T-helper 2 cell (primary cell): ENCODE measurements around the gene FOXE3.

ENCODE experiments used
- DNase-seq, 5 experiments: peaks; one replicate each; pipeline versions ENCODE4 v3.0.0 to v3.0.0-alpha.2; 2012 to 2022

Gene FOXE3

DNA sequence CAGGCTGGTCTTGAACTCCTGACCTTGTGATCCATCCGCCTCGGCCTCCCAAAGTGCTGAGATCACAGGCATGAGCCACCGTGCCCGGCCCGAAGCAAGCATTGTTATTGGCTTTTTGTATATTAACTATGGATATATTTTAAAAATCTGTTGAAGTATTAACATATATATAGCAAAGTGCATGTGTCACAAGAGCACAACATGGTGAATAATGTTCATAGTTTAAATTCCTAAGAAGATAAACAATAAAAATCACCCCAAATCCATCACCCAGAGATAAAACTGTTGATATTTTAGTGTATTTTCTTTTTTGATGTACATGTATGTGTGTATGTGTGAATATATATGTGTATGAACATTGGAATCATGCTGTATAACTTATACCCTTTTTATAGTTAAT lies 9.1 kb upstream of the FOXE3 start:
- no peak for DNase-seq

DNA sequence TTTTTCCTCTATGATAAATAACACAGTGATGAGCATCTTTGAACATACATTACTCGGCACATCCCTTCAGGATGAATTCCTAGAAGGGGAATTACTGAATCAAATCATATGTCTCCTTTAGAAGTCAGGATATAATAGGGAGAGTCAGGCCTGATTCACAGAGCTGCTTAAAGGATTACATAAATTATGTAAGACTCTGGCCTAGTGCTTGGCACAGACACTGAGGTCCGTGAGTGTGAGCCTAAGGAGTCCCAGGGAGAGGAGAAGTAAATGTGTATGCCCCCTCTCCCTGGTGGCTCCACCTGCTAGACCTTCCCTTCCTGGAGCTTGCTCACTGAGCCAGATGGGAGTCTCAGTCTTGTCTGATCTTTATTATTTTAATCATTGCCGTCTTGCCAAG lies 8.6 kb upstream of the FOXE3 start:
- DNase-seq = no peak

DNA sequence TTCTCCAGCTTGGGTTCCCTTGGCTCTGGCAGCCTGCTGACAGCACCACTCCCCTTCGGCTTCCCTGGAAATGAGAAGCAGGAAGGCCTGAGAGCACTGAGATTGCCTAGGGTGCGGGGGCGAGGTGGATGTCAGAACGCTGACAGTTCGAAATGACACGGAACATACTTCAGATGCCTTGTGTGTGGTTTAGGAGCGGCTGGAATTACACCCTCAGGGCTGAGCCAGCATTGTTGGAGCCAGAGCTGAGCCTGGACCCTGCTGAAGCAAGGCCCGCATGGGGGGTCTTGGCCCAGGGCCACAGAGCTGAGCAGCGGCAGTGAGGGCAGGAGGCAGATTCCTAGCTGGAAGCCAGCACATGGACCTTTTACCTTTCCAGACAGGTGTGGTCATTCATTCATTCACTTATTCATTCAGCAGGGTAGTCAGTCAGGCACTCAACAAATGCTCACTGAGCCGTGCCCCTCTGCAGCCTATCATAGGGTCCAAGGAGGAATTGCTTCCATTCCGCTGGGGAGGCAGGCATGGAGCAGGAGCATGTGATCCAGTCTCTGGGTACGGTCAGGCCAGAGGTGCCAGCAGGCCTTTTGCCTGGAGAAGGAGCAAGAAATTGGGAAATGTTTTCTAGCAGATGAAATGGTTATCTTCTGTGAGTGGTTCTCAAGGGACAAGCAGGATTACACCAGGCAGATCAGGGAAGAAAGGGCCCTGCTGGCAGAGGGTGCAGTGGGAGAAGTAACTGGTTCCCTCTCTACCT lies 6.6 kb upstream of the FOXE3 start:
- DNase-seq = no peak

DNA sequence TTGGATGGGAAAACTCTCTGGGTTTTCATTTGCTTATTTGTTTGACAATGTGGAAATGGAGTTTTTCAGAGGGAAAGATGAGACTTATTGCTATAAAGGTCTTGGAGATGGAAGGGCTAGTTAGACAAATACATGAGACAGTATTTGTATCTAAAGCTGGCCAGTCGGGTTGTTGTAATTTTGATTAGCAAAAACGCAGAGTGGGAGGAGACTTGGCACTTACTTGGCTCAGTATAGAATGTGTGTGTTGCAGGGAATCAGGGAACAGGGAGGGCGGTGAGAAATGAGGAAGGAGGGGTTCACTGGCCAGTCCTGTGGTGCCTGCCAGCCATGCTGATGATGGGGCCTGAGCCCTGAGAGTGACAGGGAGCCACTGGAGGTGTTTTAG lies 6.0 kb upstream of the FOXE3 start:
- DNase-seq = no peak

DNA sequence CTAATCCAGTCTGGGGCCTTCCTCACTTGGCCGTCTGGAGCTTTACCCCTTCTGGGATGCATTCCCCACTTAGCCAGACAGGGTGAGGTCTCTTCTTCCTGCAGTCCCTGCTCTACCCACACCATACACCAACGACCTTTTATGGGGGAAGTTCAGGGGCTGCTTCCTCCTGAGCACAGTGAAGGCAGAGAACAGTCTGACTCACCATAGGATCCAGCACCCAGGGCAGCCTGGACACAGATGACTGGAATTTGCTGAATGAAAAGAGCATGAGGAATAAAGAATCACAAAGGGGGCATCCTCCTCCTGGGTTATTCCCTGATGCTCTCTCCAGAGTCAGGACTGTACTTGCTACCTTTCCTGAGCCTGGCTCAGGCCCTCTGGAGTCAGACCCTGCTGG lies 4.6 kb upstream of the FOXE3 start:
- no peak for DNase-seq

DNA sequence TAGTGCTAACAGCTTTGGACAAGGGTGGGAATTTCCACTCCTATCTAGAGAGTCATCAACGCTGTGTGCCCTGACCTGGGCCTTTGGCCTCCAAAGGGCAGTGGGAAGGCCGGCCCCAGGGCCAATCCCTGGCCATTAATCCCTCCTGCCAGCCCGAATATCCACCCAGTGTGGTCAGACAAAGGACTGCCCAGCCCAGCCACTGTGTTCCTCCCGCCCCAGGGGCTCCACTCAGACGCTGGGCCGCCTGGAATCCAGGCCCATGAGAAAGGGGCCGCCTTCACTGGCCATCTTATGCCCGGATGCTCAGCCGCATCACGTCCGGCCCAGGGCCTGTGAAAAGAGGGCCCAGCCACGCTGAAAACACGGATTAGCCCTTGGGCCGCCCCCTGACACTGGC lies 3.6 kb upstream of the FOXE3 start:
- DNase-seq = no peak

DNA sequence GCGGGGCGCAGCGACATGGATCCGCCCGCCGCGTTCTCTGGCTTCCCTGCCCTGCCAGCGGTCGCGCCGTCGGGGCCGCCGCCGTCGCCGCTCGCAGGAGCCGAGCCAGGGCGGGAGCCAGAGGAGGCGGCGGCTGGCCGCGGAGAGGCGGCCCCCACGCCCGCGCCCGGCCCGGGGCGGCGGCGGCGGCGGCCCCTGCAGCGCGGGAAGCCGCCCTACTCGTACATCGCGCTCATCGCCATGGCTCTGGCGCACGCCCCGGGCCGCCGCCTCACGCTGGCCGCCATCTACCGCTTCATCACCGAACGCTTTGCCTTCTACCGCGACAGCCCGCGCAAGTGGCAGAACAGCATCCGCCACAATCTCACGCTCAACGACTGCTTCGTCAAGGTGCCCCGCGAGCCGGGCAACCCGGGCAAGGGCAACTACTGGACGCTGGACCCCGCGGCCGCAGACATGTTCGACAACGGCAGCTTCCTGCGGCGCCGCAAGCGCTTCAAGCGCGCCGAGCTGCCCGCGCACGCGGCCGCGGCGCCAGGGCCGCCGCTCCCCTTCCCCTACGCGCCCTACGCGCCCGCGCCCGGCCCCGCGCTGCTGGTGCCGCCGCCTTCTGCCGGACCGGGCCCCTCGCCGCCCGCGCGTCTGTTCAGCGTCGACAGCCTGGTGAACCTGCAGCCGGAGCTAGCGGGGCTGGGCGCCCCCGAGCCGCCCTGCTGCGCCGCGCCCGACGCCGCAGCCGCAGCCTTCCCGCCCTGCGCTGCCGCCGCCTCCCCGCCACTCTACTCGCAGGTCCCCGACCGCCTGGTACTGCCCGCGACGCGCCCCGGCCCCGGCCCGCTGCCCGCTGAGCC lies 459 bp downstream of the FOXE3 start:
- peak in 1 of 5 experiments; percentile 42 for DNase-seq

DNA sequence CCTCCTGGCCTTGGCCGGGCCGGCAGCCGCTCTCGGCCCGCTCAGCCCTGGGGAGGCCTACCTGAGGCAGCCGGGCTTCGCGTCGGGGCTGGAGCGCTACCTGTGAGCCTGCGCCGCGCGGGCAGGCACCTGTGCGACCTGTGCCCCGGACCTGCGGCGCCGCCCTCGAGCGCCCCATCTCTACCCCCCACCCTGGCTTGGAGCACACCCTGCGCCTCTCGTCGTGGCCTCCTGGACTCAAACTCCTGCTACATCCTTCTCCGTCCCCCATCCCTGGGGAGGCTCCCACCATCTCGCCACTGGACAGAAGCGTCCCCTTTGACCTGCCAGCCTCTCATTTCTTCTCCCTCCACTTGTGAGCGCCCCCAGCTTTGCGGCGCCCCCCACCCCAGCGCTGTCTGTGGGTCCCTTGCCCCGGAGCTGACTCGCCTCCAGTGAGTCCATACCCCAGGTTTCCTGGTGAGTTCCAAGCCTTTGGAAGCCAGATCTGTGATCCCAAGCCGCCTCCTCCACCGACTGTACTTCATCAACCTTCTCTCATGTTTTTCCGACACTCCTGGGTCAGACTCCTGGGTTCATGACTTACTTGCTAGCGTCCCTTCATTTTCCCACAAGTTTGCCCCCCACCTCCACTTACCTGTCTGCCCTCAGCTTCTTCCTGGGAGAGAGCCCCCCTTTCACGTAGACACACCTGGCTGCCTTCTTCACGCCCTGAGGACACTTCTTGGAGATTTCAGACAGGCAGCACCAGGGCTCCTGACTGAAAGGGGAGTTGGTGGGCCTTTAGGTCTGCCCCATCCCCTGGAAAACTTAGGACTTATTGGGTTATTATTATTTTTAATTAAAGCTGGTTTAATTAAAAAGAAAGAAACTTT lies 1.3 kb downstream of the FOXE3 start:
- DNase-seq = no peak

DNA sequence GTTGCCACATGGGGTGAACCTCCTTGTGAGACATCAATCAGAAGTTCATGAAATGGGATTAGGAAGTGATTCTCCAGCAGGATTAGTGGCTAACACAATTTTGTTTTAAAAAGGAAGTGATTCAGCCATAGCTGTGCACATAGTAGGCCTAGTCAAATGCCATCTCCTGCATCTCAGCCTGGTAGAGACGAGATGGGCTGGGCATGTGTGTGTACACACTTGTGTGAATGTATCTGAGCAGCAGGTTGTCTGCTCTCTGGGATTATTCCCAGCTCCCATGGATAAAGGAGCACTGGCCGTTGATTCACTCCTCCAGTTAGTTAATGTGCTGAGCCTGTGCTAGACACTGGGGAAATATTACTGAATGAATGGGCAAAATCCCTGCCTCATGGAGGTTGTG lies 2.0 kb downstream of the FOXE3 start:
- DNase-seq = no peak

DNA sequence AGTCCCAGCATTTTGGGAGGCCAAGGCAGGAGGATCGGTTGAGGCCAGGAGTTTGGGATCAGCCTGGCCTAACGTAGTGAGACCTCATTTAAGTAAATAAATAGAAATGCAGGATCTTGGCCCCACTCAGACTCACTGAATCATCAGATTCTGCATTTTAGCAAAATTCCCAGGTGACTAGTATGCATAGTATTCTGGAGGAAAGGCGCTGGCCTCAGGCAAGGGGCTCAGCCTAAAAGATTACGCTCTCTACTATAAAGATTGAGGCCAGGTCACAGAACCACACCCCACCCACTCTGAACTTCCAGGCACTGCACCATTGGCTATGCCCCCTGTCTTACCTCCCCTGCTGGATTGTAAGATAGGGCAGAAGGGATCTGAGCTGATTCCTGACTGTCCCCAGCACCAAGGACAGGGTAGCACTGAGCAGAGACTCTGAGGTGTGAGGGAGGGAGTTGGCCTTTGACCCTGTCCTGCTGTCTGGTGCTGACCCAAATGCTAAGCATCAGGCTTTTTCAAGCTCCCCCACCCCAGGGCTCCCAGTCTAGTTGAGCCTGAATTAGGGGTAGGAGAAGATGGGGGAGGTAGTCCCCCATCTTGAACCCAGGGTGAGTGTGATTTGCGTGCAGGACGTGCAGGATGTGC lies 2.7 kb downstream of the FOXE3 start:
- no peak for DNase-seq

DNA sequence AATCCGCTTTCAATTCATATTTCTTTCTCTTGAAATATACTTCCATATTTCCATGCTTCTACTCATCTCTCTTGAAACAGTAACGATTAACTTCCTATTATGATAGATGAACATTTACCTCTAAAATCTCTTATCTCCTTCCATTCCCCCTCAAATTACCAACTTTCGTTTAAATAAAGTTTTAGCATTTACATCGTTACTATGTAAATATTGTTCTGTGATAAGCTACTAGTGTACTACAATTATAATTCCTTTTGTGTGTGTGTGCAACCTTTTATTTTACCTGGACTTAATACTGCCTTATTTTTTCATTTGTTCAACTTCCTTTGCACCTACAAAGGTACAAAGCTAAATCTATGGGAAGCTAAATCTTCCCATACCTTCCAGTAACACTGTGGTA lies 4.5 kb downstream of the FOXE3 start:
- DNase-seq = no peak

DNA sequence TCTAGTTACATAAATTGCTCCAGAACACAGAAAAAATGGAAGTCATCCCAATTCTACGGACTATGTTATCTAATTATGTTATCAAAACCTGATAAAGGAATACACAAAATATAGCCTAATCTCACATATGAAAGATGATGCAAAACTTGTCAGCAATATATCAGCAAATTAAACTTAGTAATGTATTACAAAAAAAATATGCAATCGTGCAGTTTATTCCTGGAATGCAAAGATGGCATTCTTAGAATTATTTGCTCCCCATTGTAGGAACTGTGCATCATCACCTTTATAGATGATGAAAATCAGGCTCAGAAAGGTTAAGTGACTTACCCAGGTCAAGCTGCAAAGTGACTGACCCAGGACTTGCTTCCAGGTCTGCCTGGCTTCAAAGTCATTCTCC lies 7.8 kb downstream of the FOXE3 start:
- no peak for DNase-seq

DNA sequence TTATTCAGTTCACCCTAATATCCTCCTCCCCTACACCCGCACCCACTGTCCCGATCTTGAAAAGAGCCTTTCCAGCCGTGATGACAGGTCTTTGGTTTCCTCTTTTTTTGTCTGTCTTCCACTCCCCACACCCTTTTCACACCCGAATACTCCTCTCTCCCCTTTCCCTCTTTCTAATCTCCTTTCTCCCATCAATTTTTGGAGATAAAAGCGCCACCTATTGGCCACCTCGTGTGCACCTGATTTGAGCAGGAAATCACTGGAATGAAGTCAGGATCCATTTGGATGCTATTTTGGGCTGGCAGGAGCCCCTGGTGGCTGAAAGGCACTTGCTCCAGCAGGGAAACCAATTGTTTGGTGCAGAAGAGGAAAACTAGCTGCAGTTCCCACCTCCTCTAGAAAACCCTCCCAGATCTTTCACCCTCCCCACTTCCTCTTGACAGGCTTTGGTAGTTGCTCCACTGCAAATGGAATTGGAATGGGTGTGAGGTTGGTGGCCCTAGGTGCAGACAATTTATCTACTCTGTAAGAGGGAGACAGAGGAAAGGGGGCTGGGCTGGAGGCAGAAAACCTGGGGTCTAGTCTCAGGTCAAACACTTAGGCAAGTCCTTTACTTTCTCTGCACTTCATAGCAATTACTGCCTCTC lies 8.4 kb downstream of the FOXE3 start:
- no peak for DNase-seq

DNA sequence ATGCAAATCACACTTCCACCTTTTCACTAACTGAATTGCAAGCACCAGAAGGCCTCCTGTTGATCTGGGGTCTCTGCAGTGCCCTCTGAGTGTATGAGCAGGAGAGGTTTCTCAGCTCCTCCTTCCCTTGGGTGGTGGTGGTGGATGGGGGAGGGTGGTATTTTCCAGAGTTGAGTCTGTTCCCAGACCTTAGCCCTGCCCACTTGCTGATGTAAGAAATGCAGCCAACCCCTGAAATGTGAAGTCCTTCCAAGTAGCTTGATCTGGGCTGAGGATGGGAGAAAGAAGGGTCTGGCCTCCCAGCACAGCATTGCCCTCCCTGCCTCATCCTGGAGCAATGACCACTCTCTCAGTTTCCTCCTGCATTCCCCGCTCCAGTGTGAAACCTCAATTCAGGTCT lies 15.4 kb downstream of the FOXE3 start:
- DNase-seq = no peak

DNA sequence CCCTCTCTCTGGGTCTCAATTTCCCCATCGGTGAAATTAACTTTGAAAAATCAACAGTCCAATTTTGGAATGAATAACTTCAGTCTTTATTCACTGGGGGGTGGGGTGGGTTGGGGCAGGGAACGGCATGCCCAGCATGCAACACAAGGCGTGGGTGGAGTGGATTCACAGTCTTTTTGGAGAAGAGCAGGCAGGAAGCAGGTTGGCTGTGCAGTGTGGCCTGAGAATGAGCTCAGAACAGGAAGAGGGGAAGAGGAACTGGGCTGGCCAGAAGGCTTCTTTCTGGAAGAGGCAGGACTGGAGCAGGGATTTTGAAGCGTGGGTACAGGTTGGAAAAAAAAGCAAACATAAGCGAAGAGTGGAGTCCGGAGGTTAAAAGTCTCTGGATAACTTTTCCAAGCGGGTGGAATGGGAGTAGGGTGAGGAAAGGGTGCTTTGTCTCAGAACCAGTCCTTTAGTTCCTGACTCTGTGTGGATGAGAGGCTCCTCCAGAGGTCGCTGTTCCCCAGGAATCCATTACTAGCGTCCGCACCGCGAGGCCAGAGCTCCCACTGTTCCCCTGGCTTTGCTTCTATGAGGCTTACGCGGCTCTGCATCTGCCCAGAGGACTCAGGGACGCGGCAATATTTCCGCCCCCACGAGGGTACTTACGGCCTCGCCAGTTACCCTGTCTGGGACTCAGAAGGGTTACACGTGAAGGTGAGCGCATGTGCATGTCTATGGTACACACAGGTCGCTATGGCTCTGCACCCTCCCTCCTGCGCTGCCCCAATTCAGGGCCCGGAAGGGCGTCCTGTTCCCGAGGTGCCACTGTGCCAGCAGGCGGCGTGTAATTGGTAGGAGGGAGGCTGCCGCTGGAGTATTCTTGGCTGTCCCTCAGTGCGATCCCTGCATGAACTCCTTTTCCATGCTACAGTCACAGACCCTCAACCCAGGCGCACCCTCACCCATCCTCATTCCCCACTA lies 16.3 kb downstream of the FOXE3 start:
- DNase-seq = peak in 4 of 5 experiments; percentile 27 to 55 (median 36)

DNA sequence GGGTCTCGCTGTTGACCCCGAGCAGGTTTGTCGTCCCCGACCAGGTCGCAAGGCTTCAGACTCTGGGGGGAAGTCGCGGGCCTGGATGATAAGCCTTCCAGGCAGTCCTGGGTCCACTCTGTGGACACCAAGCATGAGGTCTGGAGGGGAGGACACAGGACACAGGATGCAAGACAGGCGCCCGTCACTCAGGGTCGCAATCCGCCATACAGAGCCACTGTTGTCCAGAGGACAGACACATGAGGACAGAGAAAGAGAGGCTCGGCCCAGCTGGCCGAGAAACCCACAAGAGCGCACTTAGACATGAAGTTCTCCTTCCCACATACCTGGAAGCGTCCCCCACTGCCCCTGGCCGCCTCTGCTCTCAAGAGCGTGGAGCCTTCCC lies 16.9 kb downstream of the FOXE3 start:
- no peak for DNase-seq

DNA sequence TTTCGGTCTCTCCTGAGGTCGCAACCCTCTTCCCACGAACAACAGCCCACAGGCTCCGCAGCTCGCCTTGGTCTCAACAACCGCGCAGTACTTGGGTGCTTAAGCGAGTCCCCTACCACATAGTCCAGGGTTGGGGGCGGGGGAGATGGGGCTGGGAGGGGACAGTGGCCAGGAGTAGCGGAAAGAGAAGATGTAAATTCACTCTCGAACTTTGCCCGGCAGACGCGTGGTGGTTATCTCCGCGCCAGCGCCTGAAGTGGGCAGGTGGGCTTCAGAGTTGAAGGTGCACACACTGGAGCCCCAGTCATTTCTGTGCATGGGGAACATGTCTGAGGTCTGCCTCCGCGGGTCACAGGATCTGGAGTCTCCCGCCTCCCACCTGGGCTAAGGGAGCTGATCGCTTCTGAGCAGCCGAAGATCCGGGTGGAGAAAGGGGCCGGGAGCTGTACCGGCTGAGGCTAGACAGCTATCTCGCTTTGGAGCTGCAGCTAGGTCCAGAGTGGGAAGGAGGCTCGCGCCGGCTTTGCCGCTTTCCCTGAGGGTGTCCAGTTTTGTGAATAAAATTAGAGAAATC lies 17.5 kb downstream of the FOXE3 start:
- DNase-seq = no peak

DNA sequence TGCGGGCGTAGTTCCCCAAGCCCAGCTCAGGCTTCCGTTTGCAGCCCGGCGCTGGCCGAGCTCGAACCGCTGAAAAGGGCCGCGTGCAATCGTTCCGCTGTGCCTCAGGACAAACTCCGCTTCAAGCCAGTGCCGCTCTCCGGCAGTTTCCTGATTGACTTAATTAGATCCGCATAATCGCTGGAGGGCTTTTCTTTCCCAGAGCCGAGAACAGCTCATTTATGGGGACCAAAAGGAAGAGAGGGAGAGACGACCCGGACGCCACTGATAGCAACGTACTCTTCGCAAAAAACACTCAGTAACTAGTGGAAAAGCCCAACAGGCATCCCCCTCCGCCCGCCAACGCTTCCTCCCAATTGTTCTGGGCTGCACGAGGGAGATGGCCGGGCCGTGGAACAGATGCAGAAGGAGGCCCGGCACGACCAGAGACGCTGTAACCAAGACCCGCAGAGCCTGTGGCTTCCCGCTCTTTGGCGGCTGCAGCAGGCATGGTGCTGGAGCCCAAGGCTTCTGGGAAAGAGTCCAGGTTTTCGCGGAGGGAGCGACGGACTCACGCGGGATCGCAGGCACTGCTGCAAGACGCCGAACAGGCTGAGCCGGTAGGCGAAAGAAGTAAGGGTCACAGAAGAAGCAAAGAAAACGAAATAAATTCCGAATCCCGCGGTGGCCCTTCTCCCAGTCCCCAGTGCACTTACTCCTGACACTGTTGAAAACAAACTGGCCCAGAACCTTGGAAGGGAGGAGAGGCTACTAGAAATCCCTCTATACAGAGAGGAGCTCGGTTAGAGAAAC lies 18.2 kb downstream of the FOXE3 start:
- DNase-seq = no peak

DNA sequence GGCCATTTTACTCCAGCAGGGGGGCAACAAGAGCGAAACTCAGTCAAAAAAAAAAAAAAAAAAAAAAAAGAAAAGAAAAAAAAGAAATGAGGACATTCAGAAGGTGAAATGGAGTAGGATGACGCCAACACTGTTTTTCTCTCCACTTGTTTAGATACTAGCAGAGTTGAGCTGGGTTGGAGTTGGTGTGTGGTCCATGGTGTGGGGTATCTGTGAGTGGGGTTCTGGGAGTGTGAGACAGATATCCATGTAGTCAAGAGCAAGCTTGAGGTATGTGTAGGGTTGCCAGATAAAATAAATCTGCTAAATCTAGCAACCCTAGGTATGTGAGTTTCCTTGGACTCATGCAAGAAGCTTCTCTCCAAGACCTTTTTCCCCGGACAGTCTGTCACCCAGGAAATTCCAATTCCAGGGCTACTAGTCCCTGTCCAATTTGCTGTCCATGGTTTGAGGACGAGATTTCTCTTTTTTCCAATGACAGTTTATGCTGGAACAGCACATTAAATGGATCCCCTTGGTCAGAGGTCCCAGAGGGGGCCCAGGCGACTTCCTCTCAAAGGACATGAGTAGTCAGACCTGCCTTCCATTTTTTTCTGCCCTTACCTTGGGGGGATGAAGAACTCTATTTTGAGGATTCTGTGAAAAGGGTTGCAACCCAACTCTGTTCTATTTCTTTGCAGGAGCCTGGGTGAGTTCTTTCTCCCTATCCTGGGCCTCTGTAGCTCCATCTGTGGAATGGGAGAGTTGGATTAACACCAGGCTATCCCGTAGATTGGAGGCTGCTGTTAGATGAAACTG lies 19.6 kb downstream of the FOXE3 start:
- no peak for DNase-seq
